GM21576 (cell line): ENCODE results near the gene SCN3A.

ENCODE experiments used
- ATAC-seq: cut with Tn5 transposase; IDR thresholded peaks from one replicate; pipeline ENCODE4 v1.9.1; 2021; ENCODE audit warnings: mild to moderate bottlenecking, moderate library complexity; ENCODE audit not compliant: unreplicated experiment

Gene SCN3A

DNA sequence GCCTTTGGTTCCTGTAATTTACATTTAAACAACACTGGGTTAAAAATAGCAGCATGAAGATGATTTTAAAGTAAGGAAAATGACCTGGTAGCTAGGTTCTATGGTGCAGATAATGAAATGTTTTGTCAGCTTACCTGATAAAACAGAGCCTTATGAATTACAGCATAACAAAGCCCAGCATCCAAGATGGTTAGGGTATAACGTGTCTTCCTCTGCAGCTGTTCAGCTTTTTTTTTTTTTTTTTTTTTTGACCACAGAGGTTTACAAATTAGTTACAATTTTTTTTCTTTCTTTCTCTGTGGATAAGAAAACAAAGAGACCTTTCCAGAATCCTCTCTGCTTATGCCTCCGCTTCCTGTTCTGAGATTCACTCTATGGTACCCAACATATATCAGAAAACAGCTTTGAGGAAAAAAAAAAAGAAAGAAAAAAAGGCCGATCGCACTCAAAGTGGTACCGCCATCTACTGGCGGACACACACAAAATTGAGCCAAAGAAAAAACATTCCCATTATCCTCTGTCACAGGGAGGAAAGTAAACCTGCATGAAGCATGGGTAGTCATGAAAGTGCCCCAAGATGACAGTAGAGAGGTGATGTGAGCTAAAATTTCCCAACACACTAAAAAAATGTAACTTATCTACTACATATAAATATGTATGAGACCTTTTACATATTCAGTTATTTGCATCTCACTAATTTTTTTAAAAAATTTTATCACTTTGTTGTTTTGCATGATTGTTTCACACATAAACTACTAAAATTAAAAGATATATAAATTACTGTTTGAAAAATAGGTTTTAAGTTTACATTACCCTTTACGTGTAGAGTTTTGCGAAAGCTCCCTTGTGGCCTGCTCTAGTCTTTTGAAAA lies at the start of gene SCN3A:
TSS of gene SCN3A (minus strand) at position 362 of the 871 bp plus-strand sequence. CDS start 27,656 bp downstream, outside the sequence.
- peak; percentile 57 for ATAC-seq

DNA sequence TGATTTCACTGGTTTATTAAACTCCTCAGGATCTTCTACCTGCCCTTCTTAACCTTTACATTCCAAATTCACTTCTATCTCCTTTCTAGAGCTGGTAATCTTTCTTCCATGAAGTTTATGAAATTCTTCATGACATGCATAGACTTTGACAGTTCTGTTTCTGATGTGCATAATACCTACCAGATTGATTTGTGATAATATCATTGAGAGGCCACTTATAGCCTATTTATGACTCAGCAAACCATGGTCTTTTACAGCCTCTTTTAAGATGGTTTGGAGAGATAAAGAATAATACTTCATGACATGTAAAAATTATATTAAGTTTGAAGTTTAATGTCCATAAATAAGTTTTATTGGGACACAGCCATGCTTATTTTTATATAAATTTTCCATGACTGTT lies 49.3 kb upstream of the SCN3A start:
- ATAC-seq, result no peak

DNA sequence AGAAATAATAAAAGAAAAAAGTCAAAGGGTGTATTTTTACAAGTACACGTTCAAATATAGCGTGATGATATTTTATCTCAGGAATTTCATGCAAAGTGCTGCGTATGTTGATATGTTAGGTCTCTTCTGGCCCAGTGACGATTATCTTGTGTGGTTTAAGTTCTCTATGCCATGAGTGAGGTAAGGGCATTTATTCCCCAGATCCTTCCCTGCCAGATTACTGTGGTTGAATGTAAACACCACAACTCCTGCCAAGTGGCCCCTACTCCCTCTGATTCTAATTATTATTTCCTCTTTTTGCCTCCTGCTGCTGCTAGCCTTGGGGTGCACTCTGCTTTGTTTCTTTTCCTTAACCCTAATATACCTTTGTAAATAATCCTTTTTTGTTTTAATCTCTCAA lies 47.5 kb upstream of the SCN3A start:
- no peak for ATAC-seq

DNA sequence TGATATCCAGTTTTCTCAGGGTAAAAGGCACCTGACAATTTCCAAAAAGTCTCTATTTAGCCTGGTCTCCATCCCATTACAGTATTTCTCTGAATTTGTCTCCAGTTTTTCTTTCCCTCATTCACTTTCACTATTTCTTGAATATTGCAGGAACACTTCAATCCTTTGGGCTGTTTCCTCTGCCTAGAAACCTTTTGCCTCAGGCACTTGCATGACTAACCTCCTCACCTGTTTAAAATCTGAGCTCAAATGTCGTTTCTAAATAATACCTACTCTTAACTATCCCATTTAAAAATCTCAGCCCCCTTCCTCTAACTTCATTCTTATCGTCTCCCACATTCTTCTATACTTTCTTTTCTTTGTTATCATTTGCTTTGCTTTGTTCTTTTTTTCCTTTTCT lies 44.4 kb upstream of the SCN3A start:
- ATAC-seq, result no peak

DNA sequence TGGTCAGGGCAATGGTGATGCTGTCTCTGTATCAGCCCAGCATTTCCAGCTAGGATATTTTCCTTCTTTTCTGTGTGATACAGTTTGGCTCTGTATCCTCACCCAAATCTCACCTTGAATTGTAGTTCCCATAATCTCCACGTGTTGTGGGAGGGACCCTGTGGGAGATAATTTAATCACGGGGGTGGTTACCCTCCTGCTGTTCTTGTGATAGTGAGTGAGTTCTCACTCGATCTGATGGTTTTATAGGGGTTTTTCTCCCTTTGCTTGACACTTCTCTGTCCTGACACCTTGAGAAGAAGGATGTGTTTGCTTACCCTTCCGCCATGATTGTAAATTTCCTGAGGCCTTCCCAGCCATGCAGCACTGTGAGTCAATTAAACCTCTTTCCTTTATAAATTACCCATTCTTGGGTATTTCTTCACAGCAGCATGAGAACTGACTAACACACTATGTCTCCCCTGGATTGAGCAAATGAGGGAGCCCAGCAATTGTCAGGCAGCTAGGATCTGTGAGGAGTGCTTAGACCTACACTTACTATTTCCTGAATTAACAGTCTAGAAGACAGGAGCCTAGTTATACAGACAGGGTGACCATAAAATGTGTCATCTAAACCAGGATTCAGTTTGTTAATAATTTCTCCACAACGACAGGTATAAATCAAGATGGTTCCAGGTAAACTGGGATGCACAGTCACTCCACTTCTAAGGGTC lies 41.4 kb upstream of the SCN3A start:
- ATAC-seq, result no peak

DNA sequence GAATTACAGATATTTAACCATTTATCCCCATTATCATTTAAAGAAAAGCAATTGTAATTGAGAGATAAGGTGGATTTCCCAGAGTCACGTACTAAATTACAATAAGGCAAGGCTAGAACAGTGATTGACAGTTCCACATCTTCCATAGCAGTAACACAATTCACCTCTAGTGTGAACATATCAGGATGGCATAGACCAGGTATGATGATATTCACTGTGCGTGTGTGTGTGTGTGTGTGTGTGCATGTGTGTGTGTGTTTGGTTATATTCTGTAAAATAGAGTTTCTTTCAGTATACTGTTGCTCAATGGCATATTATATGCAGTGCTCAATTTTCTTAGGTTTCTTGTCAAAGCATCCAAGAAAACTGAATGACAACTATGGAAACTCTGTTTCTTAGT lies 37.1 kb upstream of the SCN3A start:
- no peak for ATAC-seq

DNA sequence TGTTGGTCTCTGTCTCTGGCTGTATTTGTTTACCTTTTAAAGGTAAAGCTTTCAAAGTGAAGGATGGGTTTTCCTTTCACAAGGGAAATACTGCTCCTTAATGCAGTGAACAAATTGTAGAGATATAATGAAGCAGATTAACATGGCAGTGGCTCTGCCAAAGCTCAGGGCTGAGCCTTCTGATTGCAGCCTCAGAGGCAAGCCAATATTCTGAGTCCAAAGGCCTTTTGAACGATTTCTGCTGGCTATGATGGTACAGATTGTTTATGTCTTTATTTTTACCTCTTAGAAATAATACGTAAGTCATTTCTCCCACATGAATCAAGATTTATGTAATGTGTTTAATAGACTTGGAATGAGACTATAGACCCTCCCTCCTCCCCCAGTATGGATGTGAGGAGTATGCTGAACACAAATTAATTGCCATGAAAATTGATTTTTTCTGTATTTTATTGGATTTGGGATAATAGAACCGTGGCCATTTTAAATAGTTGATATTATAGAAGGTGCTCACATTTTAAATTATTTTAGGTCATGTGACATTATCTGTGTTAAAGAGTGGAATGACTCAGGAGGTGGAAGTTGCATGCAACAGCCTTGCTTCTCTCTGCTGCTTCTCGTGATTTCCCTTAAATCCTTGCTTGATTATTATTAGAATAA lies 36.1 kb upstream of the SCN3A start:
- no peak for ATAC-seq

DNA sequence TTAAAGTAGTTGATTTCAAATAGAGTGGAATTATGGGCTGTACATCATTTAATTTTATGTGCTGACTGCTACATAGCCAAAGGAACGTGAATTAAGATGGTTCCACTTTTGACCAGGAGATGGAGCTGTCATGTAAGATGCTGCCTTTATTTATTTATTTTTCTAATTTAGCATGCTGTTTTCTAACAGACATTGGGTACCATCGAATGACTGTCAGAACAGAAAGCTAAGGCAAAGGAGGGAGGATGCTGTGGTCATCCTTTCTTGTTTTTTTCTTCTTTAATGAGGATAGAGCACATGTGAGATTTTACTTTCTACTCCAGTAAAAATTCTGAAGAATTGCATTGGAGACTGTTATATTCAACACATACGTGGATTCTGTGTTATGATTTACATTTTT lies 35.4 kb upstream of the SCN3A start, which contains the start of gene SCN2A:
TSS of gene SCN2A (plus strand) at position 185 of the 400 bp plus-strand sequence. CDS start 56,410 bp downstream, outside the sequence.
- ATAC-seq, result peak; percentile 60

DNA sequence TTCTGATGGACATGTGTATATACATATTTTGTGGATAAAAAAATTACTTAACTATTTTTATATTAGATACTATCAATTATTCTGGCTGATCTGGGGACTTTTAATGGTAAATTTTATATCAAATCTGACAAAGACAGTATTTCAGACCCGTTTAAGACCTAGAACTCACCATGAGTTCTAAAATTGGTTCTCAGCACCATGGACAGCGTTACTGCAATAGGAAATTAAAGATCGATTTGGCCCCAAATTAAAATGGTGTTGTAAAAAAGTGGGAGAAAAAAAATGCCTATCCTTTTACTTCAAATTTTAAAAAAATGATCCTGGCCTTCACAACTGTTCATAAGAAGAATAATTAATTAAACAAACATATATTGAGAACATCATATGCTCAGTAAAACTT lies 34.4 kb upstream of the SCN3A start:
- ATAC-seq, result no peak

DNA sequence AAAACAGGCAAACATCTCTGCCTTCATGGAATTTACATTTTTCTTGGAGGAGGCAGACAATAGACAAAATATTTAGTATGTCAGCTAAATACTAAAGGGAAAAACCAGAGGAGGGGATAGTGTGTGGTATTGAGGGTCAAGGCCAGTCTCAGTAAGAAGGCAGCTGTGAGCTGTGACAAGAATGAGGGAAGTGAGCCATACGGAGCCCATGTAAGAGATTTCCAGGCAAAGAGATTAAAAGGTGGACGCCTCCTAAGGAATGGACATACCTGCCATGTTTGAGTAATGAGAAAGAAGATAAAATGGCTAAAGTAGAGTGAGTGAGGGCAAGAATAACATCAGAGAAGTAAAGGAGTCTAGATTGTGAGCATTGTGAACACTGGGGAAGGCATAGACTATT lies 33.2 kb upstream of the SCN3A start:
- no peak for ATAC-seq

DNA sequence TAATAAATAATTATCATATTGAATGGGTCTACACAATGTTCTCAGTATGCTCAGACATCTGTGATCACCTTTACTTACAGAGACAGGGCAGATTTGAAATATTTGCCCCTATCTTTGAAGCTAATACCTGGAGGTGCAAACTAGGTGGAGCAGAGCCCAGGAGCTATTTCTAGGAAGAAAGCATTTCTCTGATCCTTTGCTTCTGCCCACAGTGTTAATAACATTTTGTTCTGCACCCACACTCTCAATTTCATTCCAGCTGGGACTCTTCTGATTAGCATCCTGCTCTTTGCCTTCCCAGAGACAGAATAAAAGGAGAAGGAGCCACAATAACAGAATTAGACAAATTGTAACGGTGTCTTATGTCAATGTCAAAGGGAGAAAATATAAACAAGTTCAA lies 23.7 kb upstream of the SCN3A start:
- no peak for ATAC-seq

DNA sequence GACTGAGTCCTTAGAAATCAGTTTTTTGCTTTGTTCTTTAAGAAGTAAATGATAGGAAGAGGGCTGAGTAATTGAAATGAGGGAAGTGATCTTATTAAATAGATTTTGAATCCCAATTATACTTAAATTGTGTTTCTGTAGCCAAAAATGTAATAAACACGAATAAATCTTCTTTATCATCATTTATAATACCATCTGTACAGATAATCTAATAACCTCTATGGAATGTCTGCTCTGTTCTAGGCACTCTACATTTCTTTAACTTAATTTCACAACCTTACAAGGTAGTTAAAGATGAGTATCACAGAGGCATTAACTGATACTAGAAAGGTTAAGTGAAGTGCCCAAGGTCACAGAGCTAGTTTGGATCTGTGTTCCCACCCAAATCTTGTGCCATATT lies 21.1 kb upstream of the SCN3A start:
- no peak for ATAC-seq

DNA sequence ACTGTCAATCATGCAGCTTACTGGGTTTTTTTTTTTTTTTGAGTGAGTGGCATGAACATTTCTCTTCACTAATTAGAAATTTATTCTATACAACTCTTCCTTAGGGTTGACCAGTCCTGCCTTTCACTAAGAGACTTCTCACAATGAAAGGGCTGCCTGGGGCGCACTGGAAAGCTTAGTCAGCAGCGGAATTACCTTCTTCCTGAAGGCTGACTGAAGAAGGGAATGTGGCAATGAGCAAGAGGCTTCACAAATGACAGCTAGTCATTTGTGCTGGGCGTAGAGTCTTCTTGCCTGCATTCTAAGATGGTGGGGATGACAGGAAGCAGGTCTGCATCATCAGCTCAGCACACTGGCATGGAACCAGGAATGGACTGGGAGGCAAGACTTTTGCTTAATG lies 15.6 kb upstream of the SCN3A start:
- ATAC-seq, result no peak

DNA sequence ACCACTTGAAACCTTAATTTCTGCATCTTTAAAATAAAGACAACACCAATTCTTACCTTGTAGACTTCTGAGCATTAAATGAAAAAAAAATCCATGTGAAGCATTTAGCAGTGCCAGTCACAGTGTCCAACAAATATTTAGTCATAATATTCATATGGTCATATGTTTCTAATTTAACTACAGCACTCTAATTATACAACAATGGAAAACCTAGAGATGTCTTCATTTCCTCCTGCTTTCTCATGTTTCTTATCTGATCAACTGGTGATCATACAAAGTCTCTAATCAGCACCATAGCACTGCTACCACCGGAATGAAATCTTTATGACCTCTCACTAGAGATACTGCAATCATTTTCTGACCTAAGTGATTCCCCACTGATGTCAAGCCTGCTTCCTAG lies 10.2 kb upstream of the SCN3A start:
- no peak for ATAC-seq

DNA sequence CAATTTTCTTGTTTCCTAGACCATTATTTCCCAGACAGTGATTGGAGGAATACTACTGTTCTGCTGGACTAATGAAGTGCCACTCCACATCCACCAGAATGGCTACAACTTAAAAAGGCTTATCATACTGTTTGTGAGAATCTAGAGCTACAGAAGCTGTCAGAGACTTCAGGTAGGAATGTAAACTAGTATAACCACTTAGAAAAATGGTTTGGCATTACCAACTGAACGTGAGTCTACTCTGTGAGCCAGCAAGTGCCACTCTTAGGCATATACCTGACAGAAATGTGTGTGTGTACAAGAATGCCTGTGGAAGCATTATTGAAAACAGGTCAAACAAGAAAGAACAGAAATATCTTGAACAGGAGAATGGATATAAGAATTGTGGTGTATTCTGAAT lies 4.2 kb upstream of the SCN3A start:
- no peak for ATAC-seq

DNA sequence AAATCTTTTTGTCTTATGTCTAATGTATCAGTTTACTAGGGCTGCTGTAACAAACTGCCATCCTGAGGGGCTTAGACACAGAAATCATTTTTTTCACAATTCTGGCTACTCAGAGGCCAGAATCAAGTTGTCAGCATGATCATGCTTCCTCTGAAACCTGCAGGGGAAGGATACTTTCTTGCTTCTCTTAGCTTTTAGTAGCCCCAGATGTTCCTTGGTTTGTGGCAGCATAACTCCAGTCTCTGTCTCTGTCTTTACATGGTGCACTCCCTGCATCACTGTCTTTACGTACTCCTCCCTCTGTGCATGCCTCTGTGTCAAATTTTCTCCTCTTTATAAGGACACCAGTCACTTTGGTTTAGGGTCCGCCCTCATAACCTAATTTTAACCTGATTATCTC lies 2.0 kb upstream of the SCN3A start:
- no peak for ATAC-seq

DNA sequence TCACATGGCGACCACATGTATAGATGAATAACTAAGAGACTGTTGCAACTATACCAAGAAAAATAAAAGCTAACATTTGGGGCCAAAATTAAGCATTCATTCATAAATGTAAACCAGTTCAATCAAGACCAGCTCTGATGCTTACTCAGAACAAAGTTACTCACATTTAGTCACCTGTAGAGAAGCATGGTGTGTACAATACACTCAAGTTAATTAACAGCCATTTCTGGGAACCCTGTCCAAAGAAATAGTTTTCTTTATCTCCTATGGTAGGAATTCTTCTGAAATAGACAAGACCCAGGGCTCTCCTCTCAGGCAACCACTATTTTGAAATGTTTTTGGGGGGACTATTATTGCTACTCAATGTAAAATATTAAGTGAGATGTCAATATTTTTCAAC lies 1.6 kb downstream of the SCN3A start:
- ATAC-seq, result no peak

DNA sequence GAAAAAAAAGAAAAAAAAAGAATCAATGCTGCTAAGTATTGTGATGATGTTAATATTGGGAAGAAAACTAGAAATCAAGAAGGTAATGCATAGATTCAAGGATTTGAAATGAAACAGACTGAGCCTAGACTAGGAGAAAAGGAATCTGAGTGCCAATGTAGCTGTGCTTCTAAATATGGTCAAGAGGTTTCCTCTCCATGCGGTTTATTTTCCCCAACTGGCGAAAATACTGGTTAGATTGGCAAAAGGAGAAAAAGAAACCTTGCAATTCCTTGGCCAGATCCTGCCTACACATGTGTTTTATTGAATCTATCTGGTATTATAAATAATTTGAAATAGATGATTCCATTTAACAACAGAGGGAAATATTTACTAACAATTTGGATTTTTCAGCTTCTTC lies 5.7 kb downstream of the SCN3A start:
- ATAC-seq, result no peak

DNA sequence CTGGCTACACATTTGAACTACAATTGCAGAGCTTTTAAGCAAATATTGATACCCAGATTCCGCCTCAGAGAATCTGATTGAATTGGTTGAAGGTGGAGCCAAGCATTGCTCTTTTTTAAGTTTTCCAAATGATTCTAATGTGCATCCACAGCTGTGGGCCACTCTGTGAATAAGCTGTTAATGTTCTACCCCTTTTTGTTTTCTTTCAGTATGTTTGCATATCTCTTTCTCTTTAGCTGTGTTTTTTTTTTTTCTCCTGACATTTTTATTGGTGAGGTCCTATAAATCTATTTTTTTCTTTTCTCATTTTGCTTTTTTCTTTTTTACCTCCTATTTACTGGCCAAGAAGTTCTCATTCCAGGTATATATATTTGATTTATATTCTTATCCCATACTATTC lies 6.5 kb downstream of the SCN3A start:
- ATAC-seq, result no peak

DNA sequence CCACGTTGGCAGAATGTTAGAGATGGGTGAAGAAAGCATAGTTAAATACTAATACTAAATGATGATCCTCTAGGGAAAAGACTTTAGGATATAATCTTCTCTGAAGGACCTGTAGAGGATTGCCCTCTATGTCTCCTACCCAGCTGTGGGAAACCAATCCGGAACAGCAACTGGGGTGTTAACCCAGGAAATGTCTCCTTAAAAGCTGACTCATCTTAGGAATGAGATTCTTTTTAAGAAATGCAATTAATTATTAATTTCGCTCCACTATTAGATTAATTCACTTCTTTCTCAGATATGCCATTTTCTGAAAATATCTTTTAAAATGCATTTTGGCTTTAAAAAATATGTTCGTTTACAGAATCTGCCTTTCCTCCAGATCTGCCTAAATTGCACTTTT lies 7.4 kb downstream of the SCN3A start:
- no peak for ATAC-seq

DNA sequence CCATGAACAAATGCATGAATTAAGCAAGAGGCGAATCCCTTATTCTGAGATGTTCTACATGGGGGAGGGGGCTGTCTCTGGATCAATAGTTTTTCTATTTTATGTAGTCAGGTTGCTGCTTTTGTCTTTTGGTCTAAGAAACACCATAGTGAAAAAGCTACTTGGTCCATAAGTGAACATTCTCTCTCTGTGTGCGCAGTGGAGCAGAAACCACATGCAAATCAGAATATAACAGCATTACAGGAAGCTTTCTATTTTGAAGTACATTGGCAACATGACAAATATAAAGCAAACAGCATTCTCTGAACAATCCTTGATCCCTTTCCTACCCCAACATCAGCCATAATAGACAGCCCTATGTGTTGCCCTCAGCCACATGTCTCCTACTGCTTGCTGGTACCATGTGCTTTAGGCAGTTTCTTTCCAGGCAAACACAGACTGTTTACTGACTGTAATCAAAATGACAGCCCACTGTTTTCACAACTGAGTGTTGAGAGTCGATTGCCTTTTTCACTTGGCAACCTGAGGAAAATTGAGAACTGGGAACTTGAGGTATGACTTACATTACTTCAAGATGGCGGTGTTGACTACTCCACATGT lies 10.6 kb downstream of the SCN3A start:
- peak; percentile 97 for ATAC-seq
